GM12878 (cell line): ENCODE results near the gene TRIM9. TPM values are rescaled to one million over a fixed set of nuclear protein-coding genes. Genes with fewer than 3 reads are reported as not detected.

ENCODE experiments used
- ATAC-seq: fragments of 200-7000 bp; cut with Tn5 transposase; 3 replicates; pipeline ENCODE4 v1.9.1; 2020; ENCODE audit warnings: mild to moderate bottlenecking, moderate library complexity
- BruUV-seq: library from RNA; stranded (reverse); fragments of 400-500 nt; replicated peaks from 2 replicates; lab custom pipeline; 2021; lab: Mats Ljungman, UMichigan
- CTCF ChIA-PET: fragments of 300-600 bp; sonication (Branson Sonifier 250); formaldehyde crosslinking; extraction: SDS; loops from one replicate; lab custom pipeline; 2021; ENCODE audit warnings: inconsistent platforms; lab: Yijun Ruan, JAX
- POLR2A ChIA-PET: fragments of 350-600 bp; formaldehyde crosslinking; extraction: SDS; loops from one replicate; lab custom pipeline; 2021; ENCODE audit warnings: inconsistent platforms; lab: Charles Lee
- RAD21 ChIA-PET: fragments of 300-600 bp; sonication (Branson Sonifier 250); formaldehyde crosslinking; loops from one replicate; lab custom pipeline; 2023; ENCODE audit warnings: antibody characterized with exemption; ENCODE audit not compliant: unreplicated experiment; lab: Charles Lee
- SMC1A ChIA-PET: fragments of 300-600 bp; sonication (Branson Sonifier 250); formaldehyde crosslinking; loops from one replicate; lab custom pipeline; 2023; ENCODE audit not compliant: unreplicated experiment, uncharacterized antibody; lab: Charles Lee
- DNase-seq: peaks from one replicate; pipeline ENCODE4 v3.0.0-alpha.2; 2011; ENCODE audit warnings: low read depth, low spot score
- FAIRE-seq: peaks from 3 replicates; lab custom pipeline; 2011; peaks lifted over from hg19 to GRCh38; lab: Jason Lieb, UNC
- H2AFZ ChIP-seq: 2 replicates; pipeline ENCODE4 v1.6.0; 2011; ENCODE audit warnings: low read depth, low read length, control low read depth; ENCODE audit not compliant: control insufficient read depth
- H3K27ac ChIP-seq: 2 replicates; pipeline ENCODE4 v1.5.1; 2011; ENCODE audit warnings: control low read depth; ENCODE audit not compliant: control insufficient read depth, insufficient read depth
- H3K27me3 ChIP-seq, 2 experiments: replicated peaks in 1 of 2; 2 replicates each; pipeline versions ENCODE4 v1.6.0 to v1.6.1; 2011; ENCODE audit warnings: low read length in 1 of 2; ENCODE audit not compliant: control insufficient read depth in 2 of 2, insufficient read depth in 2 of 2
- H3K36me3 ChIP-seq, 2 experiments: 2 replicates each; pipeline ENCODE4 v1.5.1; 2011; ENCODE audit warnings: low read length in 1 of 2; ENCODE audit not compliant: control insufficient read depth in 2 of 2, insufficient read depth in 2 of 2
- H3K4me1 ChIP-seq: 2 replicates; pipeline ENCODE4 v1.6.1; 2011; ENCODE audit warnings: mild to moderate bottlenecking, low read length, moderate library complexity, mixed read lengths; ENCODE audit not compliant: control insufficient read depth, insufficient read depth
- H3K4me2 ChIP-seq: 2 replicates; pipeline ENCODE4 v1.6.0; 2011; ENCODE audit warnings: control low read depth; ENCODE audit not compliant: control insufficient read depth, insufficient read depth
- H3K4me3 ChIP-seq: fragments of 200-600 bp; sonication (generic); 2 replicates; pipeline ENCODE4 v1.5.1; 2016
- H3K79me2 ChIP-seq: 2 replicates; pipeline ENCODE4 v1.6.0; 2011; ENCODE audit warnings: low read length; ENCODE audit not compliant: control insufficient read depth, insufficient read depth
- H3K9ac ChIP-seq: 2 replicates; pipeline ENCODE4 v1.8.0; 2011; ENCODE audit warnings: low read length, control low read depth, mixed read lengths; ENCODE audit not compliant: control insufficient read depth, insufficient read depth
- H3K9me3 ChIP-seq: replicated peaks from 3 replicates; pipeline ENCODE4 v1.5.1; 2011; ENCODE audit warnings: mild to moderate bottlenecking, low read length; ENCODE audit not compliant: control insufficient read depth, insufficient read depth
- H4K20me1 ChIP-seq: 2 replicates; pipeline ENCODE4 v1.6.0; 2011; ENCODE audit not compliant: control insufficient read depth, insufficient read depth
- CBX5 ChIP-seq: sonication (generic); IDR thresholded peaks from 2 replicates; pipeline ENCODE4 v1.6.1; 2016; ENCODE audit warnings: low read depth, moderate library complexity, mild to moderate bottlenecking, inconsistent platforms
- CREM ChIP-seq: IDR thresholded peaks from 2 replicates; pipeline ENCODE4 v1.6.1; 2014; ENCODE audit warnings: antibody characterized with exemption, low read depth
- FOS ChIP-seq: IDR thresholded peaks from 3 replicates; pipeline ENCODE4 v1.6.1; 2011; ENCODE audit warnings: borderline replicate concordance; ENCODE audit not compliant: insufficient read length; ENCODE audit errors: extremely low read depth
- KDM1A ChIP-seq: fragments of 200-600 bp; sonication (generic); IDR thresholded peaks from 2 replicates; pipeline ENCODE4 v1.6.1; 2016; ENCODE audit warnings: borderline replicate concordance
- MEF2A ChIP-seq: IDR thresholded peaks from 2 replicates; pipeline ENCODE4 v1.6.1; 2011; ENCODE audit warnings: low read depth, mild to moderate bottlenecking, low read length, moderate library complexity; ENCODE audit not compliant: insufficient read depth
- NFXL1 ChIP-seq: fragments of 450-650 bp; IDR thresholded peaks from 2 replicates; pipeline ENCODE4 v1.6.1; 2017; ENCODE audit warnings: antibody characterized with exemption, mild to moderate bottlenecking, borderline replicate concordance
- PAX5 ChIP-seq: IDR thresholded peaks from 2 replicates; pipeline ENCODE4 v1.6.1; 2011; ENCODE audit warnings: low read depth, low read length, borderline replicate concordance
- PAX8 ChIP-seq: fragments of 450-650 bp; IDR thresholded peaks from 2 replicates; pipeline ENCODE4 v1.6.1; 2017; ENCODE audit warnings: mild to moderate bottlenecking, moderate library complexity
- PML ChIP-seq: IDR thresholded peaks from 2 replicates; pipeline ENCODE4 v1.6.1; 2012; ENCODE audit warnings: low read length, inconsistent platforms
- POLR2AphosphoS2 ChIP-seq: IDR thresholded peaks from 2 replicates; pipeline ENCODE4 v1.6.1; 2011; ENCODE audit warnings: low read depth, mild to moderate bottlenecking, low read length, improper control_type of control experiment, moderate library complexity
- RAD21 ChIP-seq: IDR thresholded peaks from 2 replicates; pipeline ENCODE4 v1.6.1; 2011; ENCODE audit warnings: mild to moderate bottlenecking, low read depth, low read length, moderate library complexity; ENCODE audit not compliant: insufficient read depth
- RBBP5 ChIP-seq: fragments of 200-600 bp; sonication (generic); conservative IDR thresholded peaks from 2 replicates; pipeline ENCODE4 v1.6.1; 2016
- USF2 ChIP-seq: IDR thresholded peaks from 2 replicates; pipeline ENCODE4 v1.6.1; 2011; ENCODE audit warnings: low read depth, low read length, improper control_type of control experiment, borderline replicate concordance
- ZNF217 ChIP-seq: fragments of 450-650 bp; IDR thresholded peaks from 2 replicates; pipeline ENCODE4 v1.6.1; 2017; ENCODE audit warnings: antibody characterized with exemption, mild to moderate bottlenecking
- WGBS: methylation state at CpG from one replicate; pipeline ENCODE4 v1.1.6; 2016; ENCODE audit warnings: low lambda C conversion rate; ENCODE audit not compliant: insufficient replicate concordance, insufficient coverage; ENCODE audit errors: missing lambda C conversion rate; 5-methylcytosine and 5-hydroxymethylcytosine counted together
- in situ Hi-C: fragments of 300-500 bp; cut with MboI; formaldehyde crosslinking; loops from 9 replicates; pipeline ENCODE4 v1.14.3; 2018; ENCODE audit warnings: mixed read lengths
- intact Hi-C: fragments of 100-400 bp; cut with micrococcal nuclease; formaldehyde crosslinking; loops from one replicate; pipeline ENCODE4 v1.14.2; 2022; ENCODE audit not compliant: unreplicated experiment
- polyA plus RNA-seq, 11 experiments: library from polyadenylated mRNA; depleted of rRNA in 4 of 11; unstranded in 6 of 11; stranded (reverse) in 5 of 11; fragments of >200 nt; fragmentation: Nextera tagmentation in 4 of 11; fragmentation: Illumina TruSeq in 1 of 11; extraction: Ambion mirVana in 4 of 11; extraction: Trizol in 1 of 11; gene quantifications; 1 replicate in 1 of 11; 2 replicates in 10 of 11; pipeline versions ENCODE4 v1.2.1 to v1.2.3, GENCODE V29; 2011 to 2016; ENCODE audit warnings: inconsistent platforms in 2 of 11, missing spikeins in 2 of 11, low read depth in 1 of 11
- total RNA-seq, 4 experiments: library from RNA; depleted of rRNA in 3 of 4; stranded (reverse); fragments of >200 nt in 3 of 4; fragmentation: Illumina TruSeq in 1 of 4; extraction: Trizol in 1 of 4; gene quantifications; 2 replicates each; pipeline versions ENCODE4 v1.2.1 to v1.2.3, GENCODE V29; 2013 to 2021
- TF ChIP-seq, protein P1 (sequence below), 3 experiments: IDR thresholded peaks in 2 of 3; conservative IDR thresholded peaks in 1 of 3; 2 replicates each; pipeline ENCODE4 v1.5.1; 2011; ENCODE audit warnings: low read depth in 3 of 3, low read length in 3 of 3, mild to moderate bottlenecking in 3 of 3, control low read depth in 2 of 3, moderate library complexity in 2 of 3, inconsistent platforms in 1 of 3, mixed read lengths in 1 of 3; ENCODE audit not compliant: control insufficient read depth in 2 of 3, insufficient read depth in 1 of 3; ENCODE audit errors: extremely low read depth in 1 of 3
- TF ChIP-seq, protein P2 (sequence below): fragments of 450-650 bp; IDR thresholded peaks from 2 replicates; pipeline ENCODE4 v1.6.1; 2017; ENCODE audit warnings: mild to moderate bottlenecking, low read depth, inconsistent platforms; ENCODE audit not compliant: poor library complexity, severe bottlenecking
- TF ChIP-seq, protein P3 (sequence below): fragments of 450-650 bp; IDR thresholded peaks from 2 replicates; pipeline ENCODE4 v1.6.1; 2016; ENCODE audit warnings: mild to moderate bottlenecking

Gene TRIM9
- total and polyA plus RNA-seq, 10 of the 15 experiments (the other 5 are each of a cell fraction or from before 2014, with no cell fraction given), result 0.04 to 0.18 (median 0.11) TPM; not detected in 2

GRCh38 chr14:51139121-51139681 lies 44.3 kb upstream of the TRIM9 start:
- 81% methylated on average over 6 of the region's 6 CpGs for WGBS
- no peak for ATAC-seq
- SMC1A ChIA-PET, result interaction anchor here (1.1 kb wide), 1 partner anchor 18 kb away, joined by 4 read pairs; no protein-coding TSS in a partner anchor
- Histone ChIP-seq H3K79me2 (no peaks in the 10 kb centered on the region), H3K4me3 (no peak overlapping the region; the same call in 1 of the 2 replicates), H3K4me1 (no peaks in the 10 kb centered on the region), H3K4me2 (no peak overlapping the region), H3K27me3 (no peaks in the 10 kb centered on the region), H3K27ac (no peak overlapping the region), H3K36me3 (no peaks in the 10 kb centered on the region), H3K9ac (no peak overlapping the region), H3K9me3 (no peaks in the 10 kb centered on the region), H2AFZ (no peak overlapping the region), H4K20me1 (no peaks in the 10 kb centered on the region)
- FAIRE-seq, result no peak
- DNase-seq, result no peak
- in situ Hi-C loops, result no loop called here
- intact Hi-C loops, result no loop called here
- POLR2A ChIA-PET, result no interaction called here
- BruUV-seq, result no TSS peak
- CTCF ChIA-PET, result no interaction called here
- RAD21 ChIA-PET, result no interaction called here
- TF ChIP-seq KDM1A (no peak), CBX5 (no peak), PAX8 (no peak), USF2 (no peak), ZNF217 (no peak), NFXL1 (no peak), PAX5 (no peak), POLR2AphosphoS2 (no peak), CREM (no peak), MEF2A (no peak), RAD21 (no peak), FOS (no peak), RBBP5 (no peak), PML (no peak)
- TF ChIP-seq, protein P1, sequence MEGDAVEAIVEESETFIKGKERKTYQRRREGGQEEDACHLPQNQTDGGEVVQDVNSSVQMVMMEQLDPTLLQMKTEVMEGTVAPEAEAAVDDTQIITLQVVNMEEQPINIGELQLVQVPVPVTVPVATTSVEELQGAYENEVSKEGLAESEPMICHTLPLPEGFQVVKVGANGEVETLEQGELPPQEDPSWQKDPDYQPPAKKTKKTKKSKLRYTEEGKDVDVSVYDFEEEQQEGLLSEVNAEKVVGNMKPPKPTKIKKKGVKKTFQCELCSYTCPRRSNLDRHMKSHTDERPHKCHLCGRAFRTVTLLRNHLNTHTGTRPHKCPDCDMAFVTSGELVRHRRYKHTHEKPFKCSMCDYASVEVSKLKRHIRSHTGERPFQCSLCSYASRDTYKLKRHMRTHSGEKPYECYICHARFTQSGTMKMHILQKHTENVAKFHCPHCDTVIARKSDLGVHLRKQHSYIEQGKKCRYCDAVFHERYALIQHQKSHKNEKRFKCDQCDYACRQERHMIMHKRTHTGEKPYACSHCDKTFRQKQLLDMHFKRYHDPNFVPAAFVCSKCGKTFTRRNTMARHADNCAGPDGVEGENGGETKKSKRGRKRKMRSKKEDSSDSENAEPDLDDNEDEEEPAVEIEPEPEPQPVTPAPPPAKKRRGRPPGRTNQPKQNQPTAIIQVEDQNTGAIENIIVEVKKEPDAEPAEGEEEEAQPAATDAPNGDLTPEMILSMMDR (IDR thresholded peaks at IDR 0.05 in 2 of 3, conservative IDR thresholded peaks at IDR 0.05 in 1 of 3; ENCODE audit: control insufficient read depth in 2 of 3, extremely low read depth in 1 of 3, insufficient read depth in 1 of 3, low read depth in 3 of 3, low read length in 3 of 3), result no peak
- TF ChIP-seq, protein P2, sequence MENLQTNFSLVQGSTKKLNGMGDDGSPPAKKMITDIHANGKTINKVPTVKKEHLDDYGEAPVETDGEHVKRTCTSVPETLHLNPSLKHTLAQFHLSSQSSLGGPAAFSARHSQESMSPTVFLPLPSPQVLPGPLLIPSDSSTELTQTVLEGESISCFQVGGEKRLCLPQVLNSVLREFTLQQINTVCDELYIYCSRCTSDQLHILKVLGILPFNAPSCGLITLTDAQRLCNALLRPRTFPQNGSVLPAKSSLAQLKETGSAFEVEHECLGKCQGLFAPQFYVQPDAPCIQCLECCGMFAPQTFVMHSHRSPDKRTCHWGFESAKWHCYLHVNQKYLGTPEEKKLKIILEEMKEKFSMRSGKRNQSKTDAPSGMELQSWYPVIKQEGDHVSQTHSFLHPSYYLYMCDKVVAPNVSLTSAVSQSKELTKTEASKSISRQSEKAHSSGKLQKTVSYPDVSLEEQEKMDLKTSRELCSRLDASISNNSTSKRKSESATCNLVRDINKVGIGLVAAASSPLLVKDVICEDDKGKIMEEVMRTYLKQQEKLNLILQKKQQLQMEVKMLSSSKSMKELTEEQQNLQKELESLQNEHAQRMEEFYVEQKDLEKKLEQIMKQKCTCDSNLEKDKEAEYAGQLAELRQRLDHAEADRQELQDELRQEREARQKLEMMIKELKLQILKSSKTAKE, result no peak
- TF ChIP-seq, protein P3, sequence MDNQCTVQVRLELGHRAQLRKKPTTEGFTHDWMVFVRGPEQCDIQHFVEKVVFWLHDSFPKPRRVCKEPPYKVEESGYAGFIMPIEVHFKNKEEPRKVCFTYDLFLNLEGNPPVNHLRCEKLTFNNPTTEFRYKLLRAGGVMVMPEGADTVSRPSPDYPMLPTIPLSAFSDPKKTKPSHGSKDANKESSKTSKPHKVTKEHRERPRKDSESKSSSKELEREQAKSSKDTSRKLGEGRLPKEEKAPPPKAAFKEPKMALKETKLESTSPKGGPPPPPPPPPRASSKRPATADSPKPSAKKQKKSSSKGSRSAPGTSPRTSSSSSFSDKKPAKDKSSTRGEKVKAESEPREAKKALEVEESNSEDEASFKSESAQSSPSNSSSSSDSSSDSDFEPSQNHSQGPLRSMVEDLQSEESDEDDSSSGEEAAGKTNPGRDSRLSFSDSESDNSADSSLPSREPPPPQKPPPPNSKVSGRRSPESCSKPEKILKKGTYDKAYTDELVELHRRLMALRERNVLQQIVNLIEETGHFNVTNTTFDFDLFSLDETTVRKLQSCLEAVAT, result no peak
